GM23338 (cell line): ENCODE measurements around the gene STRA8. TPM values are rescaled to one million over a fixed set of nuclear protein-coding genes. Genes with fewer than 3 reads are reported as not detected.

Experiments
- ATAC-seq: fragments of 200-7000 bp; cut with Tn5 transposase; 3 replicates; pipeline ENCODE4 v1.9.1; 2020
- DNase-seq: peaks from one replicate; pipeline ENCODE4 v3.0.0-alpha.2; 2015; ENCODE audit warnings: low spot score
- H2AFZ ChIP-seq: fragments of 200-600 bp; sonication (generic); 2 replicates; pipeline ENCODE4 v1.8.0; 2016; ENCODE audit warnings: antibody characterized with exemption, mild to moderate bottlenecking, moderate library complexity
- H3F3A ChIP-seq: fragments of 200-600 bp; sonication (generic); replicated peaks from 2 replicates; pipeline ENCODE4 v1.8.0; 2017; ENCODE audit warnings: antibody characterized with exemption, mixed run types, low read depth
- H3K27ac ChIP-seq: fragments of 200-600 bp; sonication (generic); 2 replicates; pipeline ENCODE4 v1.6.1; 2016; ENCODE audit warnings: low read depth
- H3K27me3 ChIP-seq: fragments of 200-600 bp; sonication (generic); 2 replicates; pipeline ENCODE4 v1.8.0; 2016; ENCODE audit warnings: mild to moderate bottlenecking, mixed run types, moderate library complexity; ENCODE audit not compliant: insufficient read depth
- H3K36me3 ChIP-seq: fragments of 200-600 bp; sonication (generic); 2 replicates; pipeline ENCODE4 v1.8.0; 2016; ENCODE audit warnings: mild to moderate bottlenecking; ENCODE audit not compliant: insufficient read depth
- H3K4me1 ChIP-seq: fragments of 200-600 bp; sonication (generic); 2 replicates; pipeline ENCODE4 v1.8.0; 2016; ENCODE audit warnings: mild to moderate bottlenecking, moderate library complexity; ENCODE audit not compliant: insufficient read depth
- H3K4me2 ChIP-seq: fragments of 200-600 bp; sonication (generic); 2 replicates; pipeline ENCODE4 v1.7.1; 2017; ENCODE audit warnings: mixed run types
- H3K4me3 ChIP-seq: fragments of 200-600 bp; sonication (generic); 2 replicates; pipeline ENCODE4 v1.6.1; 2016; ENCODE audit warnings: mixed run types
- H3K79me2 ChIP-seq: fragments of 200-600 bp; sonication (generic); replicated peaks from 2 replicates; pipeline ENCODE4 v1.8.0; 2017; ENCODE audit warnings: mild to moderate bottlenecking; ENCODE audit not compliant: insufficient read depth
- H3K9me2 ChIP-seq: fragments of 200-600 bp; sonication (generic); 2 replicates; pipeline ENCODE4 v1.8.0; 2017; ENCODE audit not compliant: insufficient read depth
- H4K20me1 ChIP-seq: fragments of 200-600 bp; sonication (generic); replicated peaks from 2 replicates; pipeline ENCODE4 v1.8.0; 2017; ENCODE audit warnings: mild to moderate bottlenecking; ENCODE audit not compliant: insufficient read depth
- H3K27ac Mint-ChIP-seq: 2 replicates; pipeline ENCODE4 v1.8.0; 2020; ENCODE audit warnings: inconsistent platforms, mild to moderate bottlenecking, moderate library complexity, mixed read lengths
- H3K27me3 Mint-ChIP-seq: 3 replicates; pipeline ENCODE4 v1.8.0; 2022; ENCODE audit warnings: low read depth, mild to moderate bottlenecking, moderate library complexity, mixed read lengths, inconsistent platforms; ENCODE audit not compliant: insufficient read depth, poor library complexity
- H3K36me3 Mint-ChIP-seq: 3 replicates; pipeline ENCODE4 v1.8.0; 2021; ENCODE audit warnings: low read depth, mild to moderate bottlenecking, inconsistent platforms, moderate library complexity, mixed read lengths
- H3K4me1 Mint-ChIP-seq: 3 replicates; pipeline ENCODE4 v1.8.0; 2020; ENCODE audit warnings: mild to moderate bottlenecking, inconsistent platforms, mixed read lengths
- H3K4me3 Mint-ChIP-seq: 3 replicates; pipeline ENCODE4 v1.8.0; 2021; ENCODE audit warnings: moderate library complexity, mild to moderate bottlenecking, inconsistent platforms, mixed read lengths
- H3K9me3 Mint-ChIP-seq: 3 replicates; pipeline ENCODE4 v1.8.0; 2020; ENCODE audit warnings: moderate library complexity, mild to moderate bottlenecking, inconsistent platforms, mixed read lengths
- CREB1 ChIP-seq: fragments of 250-450 bp; sonication (Bioruptor Pico); IDR thresholded peaks from 2 replicates; pipeline ENCODE4 v1.5.0; 2020; ENCODE audit warnings: low read depth, mild to moderate bottlenecking, moderate library complexity
- EZH2 ChIP-seq: fragments of 200-600 bp; sonication (generic); IDR thresholded peaks from one replicate; pipeline ENCODE4 v1.8.0; 2017; ENCODE audit warnings: antibody characterized with exemption, mild to moderate bottlenecking, low read depth; ENCODE audit not compliant: unreplicated experiment
- EZH2phosphoT487 ChIP-seq: fragments of 200-600 bp; sonication (generic); IDR thresholded peaks from one replicate; pipeline ENCODE4 v1.8.1; 2018; ENCODE audit warnings: antibody characterized with exemption; ENCODE audit not compliant: unreplicated experiment
- JUNB ChIP-seq: IDR thresholded peaks from one replicate; pipeline ENCODE4 v1.6.1; 2016; ENCODE audit warnings: antibody characterized with exemption; ENCODE audit not compliant: unreplicated experiment
- NANOG ChIP-seq: IDR thresholded peaks from 2 replicates; pipeline ENCODE4 v1.6.1; 2016; ENCODE audit warnings: antibody characterized with exemption, borderline replicate concordance
- STAT1 ChIP-seq: IDR thresholded peaks from one replicate; pipeline ENCODE4 v1.6.1; 2016; ENCODE audit warnings: antibody characterized with exemption; ENCODE audit not compliant: unreplicated experiment
- ZNF114 ChIP-seq: fragments of 250-450 bp; sonication (Bioruptor Pico); IDR thresholded peaks from 2 replicates; pipeline ENCODE4 v1.5.0; 2020; ENCODE audit warnings: mild to moderate bottlenecking, moderate library complexity
- ZNF331 ChIP-seq: fragments of 250-450 bp; sonication (Bioruptor Pico); IDR thresholded peaks from 2 replicates; pipeline ENCODE4 v1.5.0; 2020; ENCODE audit warnings: low read depth, mild to moderate bottlenecking, moderate library complexity
- polyA plus RNA-seq: library from polyadenylated mRNA; unstranded; fragments of >200 nt; fragmentation: Nextera tagmentation; extraction: Ambion mirVana; gene quantifications from 2 replicates; pipeline ENCODE4 v1.2.1, GENCODE V29; 2016
- total RNA-seq: library from RNA; depleted of rRNA; stranded (reverse); fragments of >200 nt; shearing (Covaris generic); gene quantifications from 2 replicates; pipeline ENCODE4 v1.2.3, GENCODE V29; 2014
- TF ChIP-seq, protein P1 (sequence below), 2 experiments: fragments of 200-600 bp in 1 of 2; sonication (generic) in 1 of 2; conservative IDR thresholded peaks; 2 replicates each; pipeline versions ENCODE4 v1.5.1 to v1.6.1; 2016 to 2017; ENCODE audit warnings: antibody characterized with exemption in 2 of 2, low read depth in 2 of 2, mild to moderate bottlenecking in 2 of 2, moderate library complexity in 1 of 2
- TF ChIP-seq, protein P2 (sequence below): IDR thresholded peaks from 2 replicates; pipeline ENCODE4 v1.6.1; 2016; ENCODE audit warnings: antibody characterized with exemption
- TF ChIP-seq, protein P3 (sequence below): IDR thresholded peaks from one replicate; pipeline ENCODE4 v1.6.1; 2018; ENCODE audit warnings: antibody characterized with exemption; ENCODE audit not compliant: unreplicated experiment

STRA8 gene
- total and polyA plus RNA-seq, 2 experiments from 2014 or later = not detected

DNA sequence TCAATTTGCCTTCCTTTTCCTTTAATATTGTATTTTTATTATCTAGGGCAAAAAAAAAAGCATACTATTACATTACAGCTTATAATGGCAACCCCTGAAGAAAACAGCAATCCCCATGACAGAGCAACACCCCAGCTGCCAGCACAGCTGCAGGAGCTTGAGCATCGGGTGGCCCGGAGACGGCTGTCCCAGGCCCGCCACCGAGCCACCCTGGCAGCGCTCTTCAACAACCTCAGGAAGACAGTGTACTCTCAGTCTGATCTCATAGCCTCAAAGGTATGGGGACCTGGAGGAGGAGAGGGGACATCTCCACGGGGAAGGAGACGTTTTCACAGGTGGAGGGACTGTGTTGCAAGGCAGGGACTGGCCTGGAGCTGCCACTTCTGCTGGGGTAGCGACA is 6.8 kb downstream of the STRA8 start (continued):
- TF ChIP-seq, protein P1, sequence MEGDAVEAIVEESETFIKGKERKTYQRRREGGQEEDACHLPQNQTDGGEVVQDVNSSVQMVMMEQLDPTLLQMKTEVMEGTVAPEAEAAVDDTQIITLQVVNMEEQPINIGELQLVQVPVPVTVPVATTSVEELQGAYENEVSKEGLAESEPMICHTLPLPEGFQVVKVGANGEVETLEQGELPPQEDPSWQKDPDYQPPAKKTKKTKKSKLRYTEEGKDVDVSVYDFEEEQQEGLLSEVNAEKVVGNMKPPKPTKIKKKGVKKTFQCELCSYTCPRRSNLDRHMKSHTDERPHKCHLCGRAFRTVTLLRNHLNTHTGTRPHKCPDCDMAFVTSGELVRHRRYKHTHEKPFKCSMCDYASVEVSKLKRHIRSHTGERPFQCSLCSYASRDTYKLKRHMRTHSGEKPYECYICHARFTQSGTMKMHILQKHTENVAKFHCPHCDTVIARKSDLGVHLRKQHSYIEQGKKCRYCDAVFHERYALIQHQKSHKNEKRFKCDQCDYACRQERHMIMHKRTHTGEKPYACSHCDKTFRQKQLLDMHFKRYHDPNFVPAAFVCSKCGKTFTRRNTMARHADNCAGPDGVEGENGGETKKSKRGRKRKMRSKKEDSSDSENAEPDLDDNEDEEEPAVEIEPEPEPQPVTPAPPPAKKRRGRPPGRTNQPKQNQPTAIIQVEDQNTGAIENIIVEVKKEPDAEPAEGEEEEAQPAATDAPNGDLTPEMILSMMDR (conservative IDR thresholded peaks at IDR 0.05; ENCODE audit: low read depth in 2 of 2) = no peak

DNA sequence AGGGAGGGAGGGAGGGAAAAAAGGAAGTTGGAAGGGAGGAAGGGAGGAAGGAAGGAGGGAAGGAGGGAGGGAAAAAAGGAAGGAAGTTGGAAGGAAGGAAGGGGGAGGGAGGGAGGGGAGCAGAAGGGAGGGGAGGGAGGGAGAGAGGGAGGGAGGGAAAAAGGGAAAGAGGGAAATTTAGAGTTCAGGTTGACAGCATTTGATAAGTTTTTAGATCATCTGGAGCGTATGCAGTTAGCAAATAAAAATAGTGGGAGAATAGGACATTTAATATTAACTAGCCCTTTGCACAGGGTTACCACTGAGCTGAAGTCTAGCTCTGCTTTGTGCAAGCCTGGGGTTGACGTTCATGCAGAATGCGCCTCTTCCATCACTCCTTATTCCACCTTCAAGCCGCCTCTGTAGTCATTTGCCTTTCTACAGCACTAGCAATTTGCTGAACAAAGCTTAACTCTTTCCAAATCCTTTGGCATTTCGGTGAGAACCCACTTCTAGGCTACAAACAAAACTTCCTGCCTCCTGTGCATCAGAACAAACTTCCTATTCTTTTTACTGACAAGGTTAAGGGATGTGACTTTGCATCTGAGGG is 8.6 kb downstream of the STRA8 start:
- Mint-ChIP-seq H3K4me3 (no peak overlapping the region), H3K4me1 (peaks cover 29% of the 10 kb centered on the region), H3K9me3 (0 out of 3 replicates have a peak, but pooled peaks cover 4% of the 10 kb centered on the region), H3K36me3 (no peaks in the 10 kb centered on the region), H3K27ac (no peak overlapping the region), H3K27me3 (peaks cover 5% of the 10 kb centered on the region)
- no peak overlapping the region for H3K27ac ChIP-seq
- H3F3A ChIP-seq = no peaks in the 10 kb centered on the region
- peak overlapping the region; percentile 74; the same call in 1 of the 2 replicates for H2AFZ ChIP-seq
- H3K27me3 ChIP-seq = no peaks in the 10 kb centered on the region
- H3K79me2 ChIP-seq = no peaks in the 10 kb centered on the region
- no peaks in the 10 kb centered on the region for H4K20me1 ChIP-seq
- no peak overlapping the region for H3K4me3 ChIP-seq
- H3K9me2 ChIP-seq = 0 out of 2 replicates have a peak, but pooled peaks cover 3% of the 10 kb centered on the region
- ATAC-seq = no peak
- DNase-seq = no peak
- H3K4me2 ChIP-seq = no peak overlapping the region
- no peaks in the 10 kb centered on the region for H3K36me3 ChIP-seq
- no peak for TF ChIP-seq NANOG
- TF ChIP-seq, protein P2, sequence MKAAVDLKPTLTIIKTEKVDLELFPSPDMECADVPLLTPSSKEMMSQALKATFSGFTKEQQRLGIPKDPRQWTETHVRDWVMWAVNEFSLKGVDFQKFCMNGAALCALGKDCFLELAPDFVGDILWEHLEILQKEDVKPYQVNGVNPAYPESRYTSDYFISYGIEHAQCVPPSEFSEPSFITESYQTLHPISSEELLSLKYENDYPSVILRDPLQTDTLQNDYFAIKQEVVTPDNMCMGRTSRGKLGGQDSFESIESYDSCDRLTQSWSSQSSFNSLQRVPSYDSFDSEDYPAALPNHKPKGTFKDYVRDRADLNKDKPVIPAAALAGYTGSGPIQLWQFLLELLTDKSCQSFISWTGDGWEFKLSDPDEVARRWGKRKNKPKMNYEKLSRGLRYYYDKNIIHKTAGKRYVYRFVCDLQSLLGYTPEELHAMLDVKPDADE = no peak
- no peak for TF ChIP-seq STAT1
- TF ChIP-seq JUNB = no peak
- TF ChIP-seq EZH2phosphoT487 = no peak
- TF ChIP-seq EZH2 = no peak
- TF ChIP-seq ZNF114 (CRISPR knock-in tag) = no peak
- TF ChIP-seq, protein P3, sequence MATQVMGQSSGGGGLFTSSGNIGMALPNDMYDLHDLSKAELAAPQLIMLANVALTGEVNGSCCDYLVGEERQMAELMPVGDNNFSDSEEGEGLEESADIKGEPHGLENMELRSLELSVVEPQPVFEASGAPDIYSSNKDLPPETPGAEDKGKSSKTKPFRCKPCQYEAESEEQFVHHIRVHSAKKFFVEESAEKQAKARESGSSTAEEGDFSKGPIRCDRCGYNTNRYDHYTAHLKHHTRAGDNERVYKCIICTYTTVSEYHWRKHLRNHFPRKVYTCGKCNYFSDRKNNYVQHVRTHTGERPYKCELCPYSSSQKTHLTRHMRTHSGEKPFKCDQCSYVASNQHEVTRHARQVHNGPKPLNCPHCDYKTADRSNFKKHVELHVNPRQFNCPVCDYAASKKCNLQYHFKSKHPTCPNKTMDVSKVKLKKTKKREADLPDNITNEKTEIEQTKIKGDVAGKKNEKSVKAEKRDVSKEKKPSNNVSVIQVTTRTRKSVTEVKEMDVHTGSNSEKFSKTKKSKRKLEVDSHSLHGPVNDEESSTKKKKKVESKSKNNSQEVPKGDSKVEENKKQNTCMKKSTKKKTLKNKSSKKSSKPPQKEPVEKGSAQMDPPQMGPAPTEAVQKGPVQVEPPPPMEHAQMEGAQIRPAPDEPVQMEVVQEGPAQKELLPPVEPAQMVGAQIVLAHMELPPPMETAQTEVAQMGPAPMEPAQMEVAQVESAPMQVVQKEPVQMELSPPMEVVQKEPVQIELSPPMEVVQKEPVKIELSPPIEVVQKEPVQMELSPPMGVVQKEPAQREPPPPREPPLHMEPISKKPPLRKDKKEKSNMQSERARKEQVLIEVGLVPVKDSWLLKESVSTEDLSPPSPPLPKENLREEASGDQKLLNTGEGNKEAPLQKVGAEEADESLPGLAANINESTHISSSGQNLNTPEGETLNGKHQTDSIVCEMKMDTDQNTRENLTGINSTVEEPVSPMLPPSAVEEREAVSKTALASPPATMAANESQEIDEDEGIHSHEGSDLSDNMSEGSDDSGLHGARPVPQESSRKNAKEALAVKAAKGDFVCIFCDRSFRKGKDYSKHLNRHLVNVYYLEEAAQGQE = no peak
- TF ChIP-seq CREB1 (CRISPR knock-in tag) = no peak
- no peak for TF ChIP-seq ZNF331
- TF ChIP-seq, protein P1 (conservative IDR thresholded peaks at IDR 0.05; ENCODE audit: low read depth in 2 of 2) = no peak
- peaks cover 15% of the 10 kb centered on the region; the same call in 1 of the 2 replicates for H3K4me1 ChIP-seq
